Activated CD4-positive, alpha-beta T cell treated with anti-CD3 and anti-CD28 coated beads, Interleukin-2, amount 50 U/mL, for 24 hours (primary cell): ENCODE measurements around the gene CARS2.
"Not testable (repeated sequence)": the region's sequence is repeated elsewhere in the genome, so short reads cannot be mapped to it uniquely, and the experiment has no call there.

Experiments used
- DNase-seq, 2 donors: peaks; one replicate each; pipeline ENCODE4 v3.0.0-alpha.2; 2020; ENCODE audit warnings: low read depth in 1 of 2, low spot score in 1 of 2

The CARS2 gene

DNA sequence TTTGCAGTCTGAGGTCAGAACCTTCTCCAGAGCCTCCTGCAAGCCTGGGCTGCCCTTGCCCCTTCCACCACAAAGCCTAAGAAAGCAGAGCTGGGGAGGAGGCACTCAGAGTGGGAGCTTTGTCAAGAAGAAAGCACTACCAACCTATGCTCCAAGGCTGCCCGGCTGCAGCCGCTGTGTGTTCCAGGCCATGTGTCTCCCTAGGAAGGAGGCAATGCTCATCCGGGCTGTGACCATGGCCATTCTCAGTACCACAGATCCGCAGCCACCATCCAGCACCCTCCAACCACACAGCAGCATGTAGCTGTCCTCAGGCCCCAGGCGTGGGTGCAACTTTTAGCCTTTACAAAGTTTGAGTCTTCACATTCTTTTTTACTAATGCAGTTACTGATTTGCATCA is 22.0 kb downstream of the CARS2 start:
- no peak for DNase-seq

DNA sequence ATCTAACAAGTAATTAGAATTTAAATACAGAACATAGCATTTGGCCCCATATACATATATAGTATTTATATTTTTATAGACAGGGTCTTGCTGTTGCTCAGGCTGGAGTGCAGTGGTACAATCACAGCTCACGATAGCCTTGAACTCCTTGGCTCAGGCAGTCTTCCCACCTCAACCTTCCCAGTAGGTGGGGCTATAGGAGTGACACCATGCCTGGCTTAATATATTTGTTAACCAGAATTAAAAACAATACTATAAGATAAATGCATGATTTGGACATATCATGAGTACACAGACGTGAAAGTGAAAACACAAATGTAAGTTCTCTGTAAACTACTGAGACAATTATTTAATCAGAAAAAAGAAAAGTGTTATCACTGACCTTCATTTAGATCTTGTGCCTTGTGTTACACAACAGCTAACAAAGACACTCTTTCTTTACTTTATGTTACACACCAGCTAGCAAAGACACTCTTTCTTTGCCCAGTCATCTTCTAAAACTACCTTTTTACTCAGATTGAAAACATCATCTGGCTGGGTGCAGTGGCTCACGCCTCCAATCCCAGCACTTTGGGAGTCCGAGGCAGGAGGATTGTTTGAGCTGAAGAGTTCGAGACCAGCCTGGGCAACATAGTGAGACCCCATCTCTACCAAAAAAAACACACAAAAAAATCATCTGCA is 22.6 kb downstream of the CARS2 start:
- DNase-seq = no peak

DNA sequence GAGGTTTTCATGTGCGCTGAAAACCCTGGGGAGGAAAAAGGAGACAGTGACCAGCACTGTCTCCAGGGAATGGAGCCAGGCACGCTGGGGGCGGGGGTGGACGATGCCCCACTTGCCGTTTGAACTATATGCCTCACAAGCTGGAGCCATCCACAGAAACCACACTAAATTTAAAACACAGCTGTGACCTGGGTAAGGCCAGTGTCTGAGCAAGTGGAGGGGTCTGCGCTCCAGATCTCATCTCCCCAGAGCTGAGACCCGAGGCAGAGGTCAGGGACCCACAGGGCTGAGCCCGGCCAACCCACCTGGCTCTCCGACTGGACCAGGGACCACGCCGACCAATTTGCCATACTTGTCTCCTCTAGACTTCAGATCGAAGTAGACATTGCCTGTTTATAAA is 23.2 kb downstream of the CARS2 start:
- no peak for DNase-seq

DNA sequence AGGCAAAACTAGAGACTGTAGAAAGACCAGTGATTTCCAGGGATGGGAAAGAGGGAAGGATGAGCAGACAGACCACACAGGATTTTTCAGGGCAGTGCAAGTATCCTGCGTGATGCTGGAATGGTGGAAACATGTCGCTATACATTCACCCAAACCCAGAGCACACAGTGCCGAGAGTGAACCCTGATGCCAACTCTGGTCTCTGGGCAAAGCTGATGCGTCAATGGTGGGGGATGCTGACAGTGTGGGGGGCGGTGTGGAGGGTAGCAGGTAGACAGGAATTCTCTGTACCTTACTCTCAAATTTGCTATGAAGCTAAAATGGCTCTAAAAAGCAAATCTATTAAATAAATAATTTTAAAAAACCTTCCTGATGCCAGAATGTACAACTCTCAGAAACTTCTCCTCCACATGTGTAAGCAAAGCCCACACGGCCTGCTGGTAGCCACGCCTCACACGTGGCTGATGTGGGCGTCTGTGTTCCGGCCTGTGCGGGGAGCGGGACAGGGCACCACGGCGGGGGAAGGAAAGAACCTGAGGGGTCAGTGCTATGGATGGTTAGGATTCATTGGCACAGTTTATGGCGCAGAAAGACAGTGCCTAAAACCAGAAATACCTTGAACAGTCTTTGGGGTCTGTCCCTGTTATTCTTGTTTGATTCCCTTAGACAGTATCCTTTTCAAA is 23.9 kb downstream of the CARS2 start:
- no peak for DNase-seq

DNA sequence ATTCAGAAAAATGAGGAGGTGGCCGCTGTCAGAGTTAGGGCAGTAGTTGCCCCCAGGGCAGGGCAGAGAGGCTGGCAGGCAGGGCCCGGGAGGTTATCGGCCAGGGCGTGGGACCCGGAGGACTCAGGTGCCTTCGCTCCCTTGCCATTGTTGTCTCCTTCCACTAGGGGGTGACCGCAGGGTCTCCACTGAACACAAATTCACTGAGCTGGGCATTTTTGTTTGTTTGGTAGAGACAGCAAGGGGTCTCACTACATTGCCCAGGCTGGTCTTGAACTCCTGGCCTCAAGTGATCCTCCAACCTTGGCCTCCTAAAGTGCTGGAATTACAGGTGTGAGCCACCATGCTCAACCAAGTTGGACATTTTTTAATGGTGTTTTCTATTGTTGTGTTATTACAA is 25.1 kb downstream of the CARS2 start:
- no peak for DNase-seq

DNA sequence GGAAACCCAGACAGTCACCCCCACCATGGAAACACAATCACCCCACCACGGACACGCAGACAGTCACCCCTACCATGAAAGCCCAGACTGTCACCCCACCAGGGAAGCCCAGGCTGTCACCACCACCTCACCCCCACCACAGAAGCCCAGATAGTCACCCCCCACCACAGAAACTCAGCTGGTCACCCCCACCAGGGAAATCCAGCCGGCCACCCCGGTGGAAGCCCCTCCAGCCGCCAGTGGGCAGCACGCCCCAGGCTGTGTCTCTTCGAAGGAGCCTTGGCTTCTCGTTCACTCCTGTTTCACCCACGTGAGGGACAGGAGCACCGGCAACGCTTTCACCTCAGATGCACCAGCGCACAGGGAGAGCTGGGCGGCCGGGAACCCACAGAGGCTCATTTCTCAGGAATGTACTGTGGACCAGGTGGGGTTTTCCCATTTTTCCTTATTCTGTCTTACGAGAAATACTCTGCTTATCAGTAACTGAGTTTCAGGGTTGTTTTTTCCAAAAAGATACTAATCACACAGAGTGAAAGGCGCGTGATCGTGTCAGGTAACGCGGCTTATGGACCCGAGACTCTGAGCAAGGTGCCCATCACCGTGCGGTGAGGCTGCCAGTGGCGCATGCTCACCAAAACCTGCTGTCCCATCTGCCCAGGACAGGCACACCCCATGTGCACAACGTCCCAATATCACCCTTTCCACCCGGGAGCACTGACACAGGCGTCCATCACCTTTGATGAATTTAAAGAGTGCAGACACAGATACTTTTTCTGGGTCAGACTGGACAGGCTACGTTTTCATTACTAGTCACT is 28.0 kb downstream of the CARS2 start:
- DNase-seq = no peak

DNA sequence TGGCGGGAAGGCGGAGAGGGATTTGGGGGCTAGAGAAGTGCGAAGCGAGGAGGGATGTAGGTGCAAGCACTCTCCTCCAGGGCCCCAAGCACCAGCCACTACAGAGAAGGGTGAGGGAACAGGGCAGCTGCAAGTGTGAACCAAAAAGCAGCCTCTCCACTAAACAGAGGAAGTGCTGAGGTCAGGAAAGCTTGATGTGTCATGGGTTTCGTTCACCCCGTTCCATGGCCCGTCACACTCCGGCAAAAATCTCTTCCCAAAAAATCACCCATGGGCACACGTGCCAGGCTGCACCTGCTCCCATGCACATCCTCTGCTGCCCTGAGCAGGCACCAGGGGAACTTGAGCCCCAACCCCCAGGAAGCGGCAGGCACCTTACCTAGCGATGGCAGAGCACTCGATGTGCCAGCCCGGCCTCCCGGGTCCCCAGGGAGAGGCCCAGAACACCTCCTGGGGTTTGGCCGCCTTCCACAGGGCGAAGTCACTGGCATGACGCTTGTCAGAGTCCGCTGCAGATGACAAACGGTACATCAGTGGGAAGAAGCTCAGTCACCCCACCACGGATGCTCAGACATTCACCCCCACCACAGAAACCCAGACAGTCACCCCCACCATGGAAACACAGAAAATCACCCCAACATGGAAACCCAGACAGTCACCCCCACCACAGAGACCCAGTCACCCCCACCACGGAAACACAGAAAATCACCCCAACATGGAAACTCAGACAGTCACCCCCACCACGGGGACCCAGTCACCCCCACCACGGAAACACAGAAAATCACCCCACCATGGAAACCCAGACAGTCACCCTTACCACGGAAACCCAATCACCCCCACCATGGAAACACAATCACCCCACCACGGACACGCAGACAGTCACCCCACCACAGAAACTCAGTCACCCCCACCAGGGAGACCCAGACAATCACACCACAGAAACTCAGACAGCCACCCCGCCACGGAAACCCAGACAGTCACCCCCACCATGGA is 29.0 kb downstream of the CARS2 start:
- peak in 1 of 2 donors; percentile 24 for DNase-seq

DNA sequence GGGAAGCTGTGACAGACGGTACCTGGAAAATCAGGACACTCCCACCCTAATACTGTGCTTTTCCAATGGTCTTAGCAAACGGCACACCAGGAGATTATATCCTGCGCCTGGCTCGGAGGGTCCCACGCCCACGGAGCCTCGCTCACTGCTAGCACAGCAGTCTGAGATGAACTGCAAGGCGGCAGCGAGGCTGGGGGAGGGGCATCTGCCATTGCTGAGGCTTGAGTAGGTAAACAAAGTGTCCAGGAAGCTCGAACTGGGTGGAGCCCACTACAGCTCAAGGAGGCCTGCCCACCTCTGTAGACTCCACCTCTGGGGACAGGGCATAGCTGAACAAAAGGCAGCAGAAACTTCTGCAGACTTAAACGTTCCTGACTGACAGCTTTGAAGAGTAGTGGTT is 36.1 kb downstream of the CARS2 start:
- not testable (repeated sequence) for DNase-seq

DNA sequence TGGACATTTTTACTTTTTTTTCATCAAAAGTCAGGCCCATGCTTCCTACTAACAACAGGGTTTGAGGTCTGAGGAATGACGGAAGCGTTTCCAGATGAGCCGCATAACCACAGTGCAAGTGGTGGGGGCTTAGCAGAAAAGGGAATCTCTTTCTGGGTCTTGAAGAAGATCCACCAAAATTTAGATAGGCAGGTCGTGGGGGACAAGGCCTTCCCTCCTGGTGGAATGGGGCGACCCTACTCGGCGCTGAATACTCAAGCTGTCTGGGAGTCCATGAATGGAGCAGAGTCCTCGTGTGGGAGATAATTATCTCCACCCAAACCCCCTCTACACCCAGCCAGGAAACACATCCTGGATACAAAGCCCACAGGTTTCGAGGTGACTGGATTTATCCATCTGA is 36.9 kb downstream of the CARS2 start:
- no peak for DNase-seq

DNA sequence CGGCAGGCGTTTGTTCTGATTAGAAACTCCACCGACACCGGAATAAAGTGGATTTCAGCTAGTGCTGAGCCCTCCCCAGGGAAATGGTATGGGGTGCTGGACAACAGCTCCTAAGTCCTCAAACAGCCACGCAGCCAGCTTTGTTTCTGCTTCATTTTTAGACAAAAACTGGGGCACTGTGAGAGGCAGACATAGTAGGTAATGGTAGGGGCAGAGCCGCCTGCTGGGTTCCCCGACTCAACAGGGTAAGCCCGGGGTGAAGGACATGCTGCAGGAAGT is 39.7 kb downstream of the CARS2 start:
- DNase-seq = no peak

DNA sequence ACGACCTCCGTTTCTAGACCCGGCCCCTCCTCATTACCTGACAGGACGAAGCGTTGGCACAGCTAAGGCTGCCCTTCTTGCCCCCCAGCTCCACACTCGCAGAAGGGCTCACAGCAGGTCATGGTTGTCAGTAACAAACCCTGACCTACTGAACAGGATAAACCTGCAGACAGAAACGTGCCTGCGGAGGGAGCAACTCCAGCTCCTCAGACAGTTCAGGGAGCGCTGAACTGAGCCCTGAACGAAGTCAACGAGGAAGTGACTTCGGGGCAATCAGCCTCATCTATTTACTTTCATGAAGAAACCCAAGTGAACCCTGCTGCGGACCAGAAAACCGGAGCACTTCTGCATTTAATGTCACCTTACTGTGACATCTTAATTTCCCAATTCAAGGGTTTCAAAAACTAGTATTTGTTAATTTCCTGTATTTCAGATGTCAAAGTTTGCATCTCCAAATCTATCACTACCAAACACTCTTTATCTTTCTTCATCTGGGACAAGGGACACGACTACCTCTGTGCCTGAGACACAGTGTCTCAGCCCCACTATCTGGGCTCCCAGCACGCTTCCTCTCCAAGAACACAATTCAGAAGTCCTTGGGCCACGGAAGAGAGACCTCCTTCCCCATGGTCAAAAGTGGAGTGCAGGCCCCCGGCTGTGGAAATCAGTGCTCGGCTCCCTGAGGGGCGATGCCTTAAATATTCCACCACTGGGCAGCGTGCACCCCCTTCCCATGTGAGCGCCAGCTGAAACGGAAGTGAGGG is 40.2 kb downstream of the CARS2 start:
- no peak for DNase-seq

DNA sequence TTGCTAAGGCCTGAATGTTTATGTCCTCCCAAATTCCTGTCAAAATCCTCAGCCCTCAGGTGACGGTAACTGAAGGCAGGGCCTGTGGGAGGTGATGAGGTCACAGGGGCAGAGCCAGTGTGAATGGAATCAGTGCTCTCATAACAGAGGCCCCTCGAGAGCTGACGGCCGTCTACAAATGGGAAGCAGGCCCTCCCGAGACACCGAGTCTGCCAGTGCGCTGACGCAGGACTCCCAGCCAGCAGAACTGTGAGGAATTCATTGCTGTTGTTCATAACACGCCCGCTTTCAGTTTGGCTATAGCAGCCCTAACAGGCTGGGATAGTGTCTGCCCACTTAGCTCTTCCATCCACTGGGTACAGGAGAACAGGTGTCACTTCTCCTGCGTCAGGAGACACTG is 41.2 kb downstream of the CARS2 start:
- DNase-seq = no peak

DNA sequence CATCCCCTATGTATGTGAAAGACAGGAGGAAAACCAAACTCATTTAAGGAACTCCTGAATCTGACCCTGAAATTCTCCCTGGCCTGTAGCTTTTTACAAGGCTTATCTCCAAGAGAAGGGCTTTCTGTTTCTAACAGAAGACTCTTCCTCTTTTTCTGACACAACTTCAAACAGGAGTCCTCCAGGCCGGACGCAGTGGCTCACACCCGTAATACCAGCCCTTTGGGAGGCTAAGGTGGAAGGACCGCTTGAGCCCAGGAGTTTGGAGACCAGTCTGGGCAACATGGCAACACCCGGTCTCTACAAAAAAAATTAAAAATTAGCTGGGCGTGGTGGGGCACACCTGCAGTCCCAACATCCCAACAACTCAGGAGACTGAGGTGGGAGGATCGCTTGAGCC is 41.9 kb downstream of the CARS2 start:
- DNase-seq = no peak

DNA sequence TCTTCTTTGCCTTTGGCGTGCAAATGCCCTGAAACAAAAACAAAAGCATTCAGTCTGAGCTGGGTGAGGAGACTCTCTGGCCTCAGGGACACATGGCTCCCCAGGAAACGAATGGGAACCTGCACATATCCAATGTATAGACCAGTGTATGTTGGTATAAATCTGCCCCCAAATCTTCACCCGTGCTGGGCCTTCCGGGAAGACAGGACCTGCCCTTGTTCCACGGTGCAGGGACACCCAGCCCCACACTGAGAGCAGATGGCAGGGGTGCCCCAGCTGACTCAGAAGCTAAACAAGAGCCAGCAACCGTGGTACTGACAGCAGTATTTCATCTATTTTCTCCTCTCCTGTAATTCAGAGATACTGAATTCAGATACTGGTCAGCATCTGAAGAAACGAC is 42.4 kb downstream of the CARS2 start:
- DNase-seq = no peak

DNA sequence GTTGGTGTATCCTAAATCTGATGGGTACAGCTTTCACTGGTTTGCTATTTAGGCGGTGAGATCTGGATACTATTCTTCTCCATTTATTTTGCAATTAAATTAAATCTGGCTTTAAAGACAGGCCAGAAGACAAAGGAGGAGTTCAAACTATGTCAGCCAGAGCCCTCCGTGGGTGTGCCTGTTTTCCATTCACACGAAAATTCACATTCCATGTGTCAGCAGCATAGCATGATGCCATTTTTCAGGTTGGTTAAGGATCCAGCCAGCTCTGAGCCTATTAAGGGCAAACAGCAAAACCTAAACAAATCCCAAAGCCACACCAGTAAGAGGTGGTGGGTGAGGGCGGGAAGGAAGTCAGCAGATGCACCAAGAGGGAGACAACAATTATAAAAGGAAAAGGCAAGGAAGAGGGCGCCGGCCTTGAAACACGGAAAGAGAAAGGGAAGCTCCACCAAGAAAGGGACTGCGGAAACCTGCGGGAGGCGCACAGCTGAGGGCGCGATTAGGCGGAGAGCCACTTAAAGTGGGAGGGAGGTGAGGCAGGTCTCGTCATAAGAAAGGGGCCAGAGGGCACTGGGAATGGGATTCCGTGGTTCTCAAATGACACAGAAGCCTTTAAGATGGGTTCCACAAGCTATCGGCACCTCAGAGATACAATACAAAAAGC is 43.0 kb downstream of the CARS2 start:
- no peak for DNase-seq

DNA sequence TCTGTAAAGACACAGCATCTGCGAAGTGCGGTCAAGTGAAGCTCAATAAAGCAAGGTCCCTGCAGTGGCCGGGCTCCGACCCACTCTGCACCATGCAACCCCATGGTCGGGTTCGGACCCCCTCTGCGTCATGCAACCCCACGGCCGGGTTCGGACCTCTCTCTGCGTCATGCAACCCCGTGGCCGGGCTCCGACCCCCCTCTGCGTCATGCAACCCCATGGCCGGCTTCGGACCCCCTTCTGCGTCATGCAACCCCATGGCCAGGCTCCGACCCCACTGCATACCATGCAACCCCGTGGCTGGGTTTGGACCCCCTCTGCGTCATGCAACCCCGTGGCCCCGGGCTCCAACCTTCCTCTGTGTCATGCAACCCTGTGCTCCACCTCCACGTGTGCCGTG is 43.8 kb downstream of the CARS2 start:
- no peak for DNase-seq

DNA sequence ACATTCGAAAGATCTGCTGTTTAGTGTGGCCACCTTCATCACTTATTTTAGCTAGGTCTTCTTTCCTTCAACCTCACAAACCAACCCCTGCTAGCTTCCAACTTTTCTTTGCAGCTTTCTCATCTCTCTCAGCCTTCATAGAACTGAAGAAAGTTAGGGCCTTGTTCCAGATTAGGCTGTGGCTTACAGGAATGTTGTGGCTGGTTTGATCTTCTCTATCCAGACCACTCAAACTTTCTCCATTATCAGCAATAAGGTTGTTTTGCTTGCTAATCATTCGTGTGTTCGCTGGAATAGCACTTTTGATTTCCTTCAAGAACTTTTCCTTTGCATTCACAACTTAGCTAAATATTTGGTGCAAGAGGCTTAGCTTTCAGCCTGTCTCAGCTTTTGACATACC is 44.7 kb downstream of the CARS2 start:
- DNase-seq = no peak

DNA sequence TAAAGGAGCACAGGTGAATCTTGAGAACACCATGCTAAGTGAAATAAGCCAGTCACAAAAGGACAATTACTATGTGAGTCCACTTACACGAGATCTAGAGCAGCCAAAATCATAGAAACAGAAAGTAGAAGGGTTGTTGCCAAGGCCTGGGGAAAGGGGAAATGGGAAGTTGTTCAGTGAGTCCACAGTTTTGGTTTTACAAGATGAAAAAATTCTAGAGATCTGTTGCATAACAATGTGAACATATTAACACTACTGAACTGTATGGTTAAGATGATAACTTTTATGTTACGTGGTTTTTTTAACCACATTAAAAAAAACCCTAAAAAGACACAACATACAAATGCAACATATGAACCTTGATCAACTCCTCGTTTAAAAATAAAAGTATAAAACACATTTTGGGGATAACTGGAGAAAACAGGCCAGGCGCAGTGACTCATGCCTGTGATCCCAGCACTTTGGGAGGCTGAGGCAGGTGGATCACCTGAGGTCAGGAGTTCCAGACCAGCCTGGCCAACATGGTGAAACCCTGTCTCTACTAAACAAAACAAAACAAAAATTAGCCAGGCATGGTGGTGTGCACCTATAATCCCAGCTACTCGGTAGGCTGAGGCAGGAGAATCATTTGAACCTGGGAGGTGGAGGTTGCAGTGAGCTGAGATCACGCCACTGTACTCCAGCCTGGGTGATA is 47.6 kb downstream of the CARS2 start:
- DNase-seq = not testable (repeated sequence)

DNA sequence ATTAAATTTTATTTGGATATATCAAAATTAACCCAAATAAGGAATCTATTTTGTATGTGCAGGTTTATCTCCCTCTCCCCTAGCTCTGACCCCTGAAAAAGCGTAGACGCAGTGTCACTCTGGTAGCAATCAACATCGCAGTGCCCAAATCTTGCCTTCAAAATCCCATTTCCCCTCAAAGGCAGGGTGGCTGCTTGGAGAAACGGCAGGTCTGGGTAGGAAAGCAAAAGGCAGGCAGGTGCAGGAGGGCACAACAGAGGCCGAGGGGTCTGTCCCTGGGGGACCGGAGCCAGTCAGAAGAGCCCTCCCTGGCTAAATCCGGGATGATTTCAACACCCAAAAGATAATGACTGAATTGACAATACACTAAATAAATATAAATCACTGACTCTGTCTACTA is 48.7 kb downstream of the CARS2 start:
- DNase-seq = no peak
